HCT116 (cell line): ENCODE measurements around the gene DCDC2C. TPM values are rescaled to one million over a fixed set of nuclear protein-coding genes. Genes with fewer than 3 reads are reported as not detected.

Experiments
- ATAC-seq: fragments of 200-7000 bp; cut with Tn5 transposase; 2 replicates; pipeline ENCODE4 v1.9.1; 2020; ENCODE audit warnings: mild to moderate bottlenecking, moderate library complexity
- BruUV-seq: library from RNA; stranded (reverse); fragments of 400-500 nt; replicated peaks from 2 replicates; lab custom pipeline; 2021; lab: Mats Ljungman, UMichigan
- CTCF ChIA-PET: fragments of 300-600 bp; sonication (Branson Sonifier 250); formaldehyde crosslinking; loops from one replicate; lab custom pipeline; 2021; ENCODE audit warnings: antibody characterized with exemption; lab: Charles Lee
- POLR2A ChIA-PET: fragments of 300-600, 350-600 bp; sonication (Branson Sonifier 250); formaldehyde crosslinking; loops from one replicate; lab custom pipeline; 2021; ENCODE audit warnings: antibody characterized with exemption; lab: Charles Lee
- RAD21 ChIA-PET, 2 experiments: fragments of 300-600 bp; sonication (Branson Sonifier 250); formaldehyde crosslinking; loops; one replicate each; lab custom pipeline; 2023; ENCODE audit warnings: low total read pairs in 2 of 2; ENCODE audit not compliant: uncharacterized antibody in 2 of 2, unreplicated experiment in 2 of 2, low non-redundant PET in 1 of 2; lab: Charles Lee
- DNase-seq: peaks from one replicate; pipeline ENCODE4 v3.0.0-alpha.2; 2010; ENCODE audit warnings: low read depth, low spot score
- H2AFZ ChIP-seq: fragments of 200-600 bp; shearing (Covaris generic), sonication (generic); 2 replicates; pipeline ENCODE4 v1.6.1; 2017; ENCODE audit warnings: low read depth, mixed run types, mixed read lengths, antibody characterized with exemption, low read length; ENCODE audit not compliant: poor library complexity, severe bottlenecking
- H3K27ac ChIP-seq: 2 replicates; pipeline ENCODE4 v1.5.1; 2012; ENCODE audit warnings: low read depth, low read length
- H3K27me3 ChIP-seq: fragments of 200-600 bp; sonication (generic); 2 replicates; pipeline ENCODE4 v1.6.1; 2016; ENCODE audit warnings: mixed run types, low read length, mixed read lengths; ENCODE audit not compliant: insufficient read depth
- H3K36me3 ChIP-seq, 2 experiments: fragments of 200-500 bp in 1 of 2; fragments of 200-600 bp in 1 of 2; sonication (Bioruptor generic) in 1 of 2; sonication (generic) in 1 of 2; 2 replicates each; pipeline versions ENCODE4 v1.5.1 to v1.6.1; 2014 to 2016; ENCODE audit warnings: low read length in 2 of 2, inconsistent platforms in 1 of 2, mixed read lengths in 1 of 2, mixed run types in 1 of 2; ENCODE audit not compliant: insufficient read depth in 2 of 2, control insufficient read depth in 1 of 2
- H3K4me1 ChIP-seq, 2 experiments: fragments of 200-600 bp in 1 of 2; sonication (generic) in 1 of 2; 2 replicates each; pipeline versions ENCODE4 v1.5.1 to v1.6.1; 2012 to 2017; ENCODE audit warnings: low read length in 2 of 2, inconsistent platforms in 1 of 2, mild to moderate bottlenecking in 1 of 2, mixed read lengths in 1 of 2, mixed run types in 1 of 2, moderate library complexity in 1 of 2; ENCODE audit not compliant: insufficient read depth in 2 of 2, control insufficient read depth in 1 of 2
- H3K4me2 ChIP-seq: fragments of 200-600 bp; sonication (generic); 2 replicates; pipeline ENCODE4 v1.6.1; 2017; ENCODE audit warnings: mixed run types, low read length, mixed read lengths
- H3K4me3 ChIP-seq, 2 experiments: fragments of 200-600 bp in 1 of 2; sonication (generic) in 1 of 2; replicated peaks in 1 of 2; 2 replicates each; pipeline ENCODE4 v1.5.1; 2011 to 2016; ENCODE audit warnings: low read length in 2 of 2, control low read depth in 1 of 2, low read depth in 1 of 2, mild to moderate bottlenecking in 1 of 2, mixed read lengths in 1 of 2, mixed run types in 1 of 2
- H3K79me2 ChIP-seq: fragments of 200-600 bp; sonication (generic); 2 replicates; pipeline ENCODE4 v1.6.1; 2017; ENCODE audit warnings: mild to moderate bottlenecking, mixed run types, low read length, moderate library complexity, mixed read lengths; ENCODE audit not compliant: insufficient read depth
- H3K9ac ChIP-seq: fragments of 200-600 bp; sonication (generic); 2 replicates; pipeline ENCODE4 v1.6.1; 2016; ENCODE audit warnings: low read length, mixed read lengths
- H3K9me2 ChIP-seq: fragments of 200-600 bp; sonication (generic), shearing (Covaris generic); 2 replicates; pipeline ENCODE4 v1.6.1; 2017; ENCODE audit warnings: mixed run types, mild to moderate bottlenecking, moderate library complexity; ENCODE audit not compliant: insufficient read depth
- H3K9me3 ChIP-seq, 2 experiments: fragments of 200-500 bp in 1 of 2; fragments of 200-600 bp in 1 of 2; sonication (Bioruptor generic) in 1 of 2; sonication (generic) in 1 of 2; 2 replicates each; pipeline ENCODE4 v1.6.1; 2014 to 2017; ENCODE audit warnings: low read length in 2 of 2, mixed read lengths in 2 of 2, inconsistent platforms in 1 of 2, low read depth in 1 of 2, mild to moderate bottlenecking in 1 of 2, mixed run types in 1 of 2, moderate library complexity in 1 of 2; ENCODE audit not compliant: control insufficient read depth in 1 of 2, insufficient read depth in 1 of 2
- H4K20me1 ChIP-seq: fragments of 200-600 bp; sonication (generic), shearing (Covaris generic); 2 replicates; pipeline ENCODE4 v1.6.1; 2017; ENCODE audit warnings: mixed run types, mild to moderate bottlenecking, moderate library complexity; ENCODE audit not compliant: insufficient read depth
- CBX3 ChIP-seq: IDR thresholded peaks from 2 replicates; pipeline ENCODE4 v1.6.1; 2012; ENCODE audit warnings: low read depth
- CEBPB ChIP-seq: IDR thresholded peaks from 2 replicates; pipeline ENCODE4 v1.6.1; 2012; ENCODE audit warnings: low read depth
- EGR1 ChIP-seq: IDR thresholded peaks from 2 replicates; pipeline ENCODE4 v1.6.1; 2012; ENCODE audit warnings: low read depth
- EZH2 ChIP-seq: fragments of 200-600 bp; sonication (generic); IDR thresholded peaks from 2 replicates; pipeline ENCODE4 v1.6.1; 2017; ENCODE audit warnings: antibody characterized with exemption, mixed run types
- FOSL1 ChIP-seq: IDR thresholded peaks from 2 replicates; pipeline ENCODE4 v1.6.1; 2012; ENCODE audit warnings: low read depth
- JUND ChIP-seq: IDR thresholded peaks from 2 replicates; pipeline ENCODE4 v1.6.1; 2012
- POLR2A ChIP-seq: IDR thresholded peaks from 2 replicates; pipeline ENCODE4 v1.7.0; 2011; ENCODE audit warnings: borderline replicate concordance; ENCODE audit not compliant: insufficient read depth, insufficient read length; ENCODE audit errors: extremely low read depth
- POLR2AphosphoS5 ChIP-seq: IDR thresholded peaks from 2 replicates; pipeline ENCODE4 v1.6.1; 2011; ENCODE audit warnings: mild to moderate bottlenecking, low read depth, low read length, moderate library complexity
- RAD21 ChIP-seq: IDR thresholded peaks from 2 replicates; pipeline ENCODE4 v1.6.1; 2012; ENCODE audit warnings: low read depth, mild to moderate bottlenecking
- SRF ChIP-seq: IDR thresholded peaks from 2 replicates; pipeline ENCODE4 v1.6.1; 2012; ENCODE audit warnings: low read depth
- TCF7L2 ChIP-seq: IDR thresholded peaks from 2 replicates; pipeline ENCODE4 v1.7.0; 2011; ENCODE audit warnings: borderline replicate concordance, inconsistent platforms; ENCODE audit not compliant: insufficient read depth, insufficient read length; ENCODE audit errors: extremely low read depth
- YY1 ChIP-seq: IDR thresholded peaks from 2 replicates; pipeline ENCODE4 v1.6.1; 2011; ENCODE audit warnings: low read length, low read depth, moderate library complexity, mild to moderate bottlenecking; ENCODE audit not compliant: insufficient replicate concordance; ENCODE audit errors: extremely low read depth
- ZFX ChIP-seq: fragments of 450-650 bp; IDR thresholded peaks from 2 replicates; pipeline ENCODE4 v1.6.1; 2017
- intact Hi-C: fragments of 100-400 bp; cut with micrococcal nuclease; formaldehyde crosslinking; loops from 2 replicates; pipeline ENCODE4 v1.10.0; 2022
- total RNA-seq: library from RNA; stranded (reverse); gene quantifications from one replicate; pipeline ENCODE4 v1.2.1, GENCODE V29; 2021; ENCODE audit not compliant: unreplicated experiment
- TF ChIP-seq, protein P1 (sequence below): IDR thresholded peaks from 2 replicates; pipeline ENCODE4 v1.6.1; 2011; ENCODE audit warnings: mild to moderate bottlenecking, low read length, moderate library complexity; ENCODE audit not compliant: insufficient replicate concordance; ENCODE audit errors: extremely low read depth
- TF ChIP-seq, protein P2 (sequence below): IDR thresholded peaks from 2 replicates; pipeline ENCODE4 v1.6.1; 2012
- TF ChIP-seq, protein P3 (sequence below), 3 experiments: fragments of 200-600 bp in 1 of 3; sonication (generic) in 1 of 3; IDR thresholded peaks in 2 of 3; conservative IDR thresholded peaks in 1 of 3; 2 replicates each; pipeline ENCODE4 v1.5.1; 2012 to 2017; ENCODE audit warnings: low read depth in 2 of 3, low read length in 2 of 3, antibody characterized with exemption in 1 of 3, borderline replicate concordance in 1 of 3, control low read depth in 1 of 3, mild to moderate bottlenecking in 1 of 3, mixed read lengths in 1 of 3, mixed run types in 1 of 3, moderate library complexity in 1 of 3; ENCODE audit not compliant: insufficient read depth in 1 of 3

The DCDC2C gene
- total RNA-seq, 1 experiment from 2014 or later, result not detected

DNA sequence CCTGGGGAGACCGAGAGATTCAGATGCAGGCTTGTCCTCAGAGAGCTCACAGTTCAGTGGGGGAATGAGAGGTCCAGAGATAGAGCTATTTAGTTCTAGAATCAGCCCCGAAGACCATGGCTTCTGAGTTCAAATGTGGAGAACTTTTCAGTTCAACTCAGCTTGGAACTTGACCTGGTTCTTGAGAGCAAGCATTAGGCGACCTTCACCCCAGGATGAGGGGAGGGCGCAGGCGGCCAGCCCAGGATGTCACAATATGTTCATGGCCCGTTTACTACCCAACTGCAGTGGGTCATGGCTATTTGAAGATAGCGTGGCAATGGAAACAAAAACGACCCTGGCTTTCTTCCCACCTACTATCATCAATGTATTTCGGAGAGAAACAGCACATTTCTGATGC lies 33.8 kb downstream of the DCDC2C start:
- Histone ChIP-seq H4K20me1 (no peaks in the 10 kb centered on the region), H2AFZ (no peak overlapping the region)
- CTCF ChIA-PET, result interaction anchor here (1.6 kb wide), 1 partner anchor 9 kb away, joined by 3 read pairs; no protein-coding TSS in a partner anchor

DNA sequence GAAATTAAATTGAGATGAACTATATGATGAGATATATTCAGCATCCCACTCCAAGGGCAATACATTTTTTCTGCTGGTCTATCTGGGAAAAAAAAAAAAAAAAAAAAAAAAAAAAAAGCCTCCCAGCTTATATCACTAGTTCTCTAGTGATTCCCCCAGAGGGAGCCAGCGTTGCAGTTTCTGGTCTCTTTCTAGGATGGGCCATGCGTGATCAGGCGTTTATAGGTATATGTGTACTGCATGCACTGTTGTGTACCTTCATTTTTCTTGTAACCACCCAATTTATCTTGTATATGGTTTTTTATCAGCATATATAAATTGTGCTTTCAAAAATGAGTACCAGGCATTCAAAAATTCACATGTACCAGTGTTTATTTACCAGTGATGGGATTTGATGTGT lies 35.1 kb downstream of the DCDC2C start:
- no peaks in the 10 kb centered on the region for H3K9me2 ChIP-seq
- H3K4me2 ChIP-seq, result no peak overlapping the region
- ATAC-seq (peak; percentile 94), DNase-seq (peak; percentile 34)
- H3K36me3 ChIP-seq, result no peaks in the 10 kb centered on the region
- intact Hi-C loops, result loop anchor here (2.0 kb wide), 3 partner anchors 42 to 88 kb away; no protein-coding TSS in a partner anchor
- no peak overlapping the region for H3K27ac ChIP-seq
- no peaks in the 10 kb centered on the region for H3K79me2 ChIP-seq
- H2AFZ ChIP-seq, result peak overlapping the region; percentile 10
- H3K9ac ChIP-seq, result no peak overlapping the region
- ChIA-PET RAD21 (interaction anchor here in 1 of 2 experiments (1.0 kb wide), 1 partner anchor 208 kb away, joined by 3 read pairs; no protein-coding TSS in a partner anchor), POLR2A (no interaction called here), CTCF (interaction anchor here (1.0 to 2.4 kb wide), 6 partner anchors 9 to 69 kb away, joined by 3 to 18 read pairs (median 8); no protein-coding TSS in a partner anchor)
- H3K27me3 ChIP-seq, result peaks cover 38% of the 10 kb centered on the region
- H3K4me3 ChIP-seq, result no peak overlapping the region
- no peaks in the 10 kb centered on the region for H3K4me1 ChIP-seq
- no peaks in the 10 kb centered on the region for H3K9me3 ChIP-seq
- H4K20me1 ChIP-seq, result no peaks in the 10 kb centered on the region
- no TSS peak for BruUV-seq
- no peak for TF ChIP-seq SRF
- TF ChIP-seq, protein P1, sequence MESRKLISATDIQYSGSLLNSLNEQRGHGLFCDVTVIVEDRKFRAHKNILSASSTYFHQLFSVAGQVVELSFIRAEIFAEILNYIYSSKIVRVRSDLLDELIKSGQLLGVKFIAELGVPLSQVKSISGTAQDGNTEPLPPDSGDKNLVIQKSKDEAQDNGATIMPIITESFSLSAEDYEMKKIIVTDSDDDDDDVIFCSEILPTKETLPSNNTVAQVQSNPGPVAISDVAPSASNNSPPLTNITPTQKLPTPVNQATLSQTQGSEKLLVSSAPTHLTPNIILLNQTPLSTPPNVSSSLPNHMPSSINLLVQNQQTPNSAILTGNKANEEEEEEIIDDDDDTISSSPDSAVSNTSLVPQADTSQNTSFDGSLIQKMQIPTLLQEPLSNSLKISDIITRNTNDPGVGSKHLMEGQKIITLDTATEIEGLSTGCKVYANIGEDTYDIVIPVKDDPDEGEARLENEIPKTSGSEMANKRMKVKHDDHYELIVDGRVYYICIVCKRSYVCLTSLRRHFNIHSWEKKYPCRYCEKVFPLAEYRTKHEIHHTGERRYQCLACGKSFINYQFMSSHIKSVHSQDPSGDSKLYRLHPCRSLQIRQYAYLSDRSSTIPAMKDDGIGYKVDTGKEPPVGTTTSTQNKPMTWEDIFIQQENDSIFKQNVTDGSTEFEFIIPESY, result no peak
- no peak for TF ChIP-seq CEBPB
- TF ChIP-seq EGR1, result no peak
- no peak for TF ChIP-seq ZFX
- TF ChIP-seq EZH2, result no peak
- TF ChIP-seq, protein P2, sequence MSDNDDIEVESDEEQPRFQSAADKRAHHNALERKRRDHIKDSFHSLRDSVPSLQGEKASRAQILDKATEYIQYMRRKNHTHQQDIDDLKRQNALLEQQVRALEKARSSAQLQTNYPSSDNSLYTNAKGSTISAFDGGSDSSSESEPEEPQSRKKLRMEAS, result no peak
- TF ChIP-seq CBX3, result no peak
- no peak for TF ChIP-seq POLR2AphosphoS5
- TF ChIP-seq POLR2A, result no peak
- TF ChIP-seq FOSL1, result no peak
- TF ChIP-seq YY1, result no peak
- TF ChIP-seq RAD21, result peak; percentile 64
- no peak for TF ChIP-seq JUND

More for the DNA sequence above, 33.8 kb downstream of the DCDC2C start:
- intact Hi-C loops, result no loop called here
- H3K9me3 ChIP-seq, result no peaks in the 10 kb centered on the region
- H3K9me2 ChIP-seq, result no peaks in the 10 kb centered on the region
- H3K4me2 ChIP-seq, result no peak overlapping the region
- POLR2A ChIA-PET, result no interaction called here
- no peaks in the 10 kb centered on the region for H3K79me2 ChIP-seq
- no peak overlapping the region for H3K27ac ChIP-seq
- peaks cover 43% of the 10 kb centered on the region for H3K27me3 ChIP-seq
- H3K9ac ChIP-seq, result no peak overlapping the region
- RAD21 ChIA-PET, result interaction anchor here in 1 of 2 experiments (0.7 kb wide), 1 partner anchor 42 kb away, joined by 3 read pairs; no protein-coding TSS in a partner anchor
- no peak overlapping the region for H3K4me3 ChIP-seq
- DNase-seq (no peak), ATAC-seq (no peak)
- no peaks in the 10 kb centered on the region for H3K4me1 ChIP-seq
- TF ChIP-seq EGR1 (no peak), YY1 (no peak), TCF7L2 (no peak), SRF (no peak)
- TF ChIP-seq, protein P3, sequence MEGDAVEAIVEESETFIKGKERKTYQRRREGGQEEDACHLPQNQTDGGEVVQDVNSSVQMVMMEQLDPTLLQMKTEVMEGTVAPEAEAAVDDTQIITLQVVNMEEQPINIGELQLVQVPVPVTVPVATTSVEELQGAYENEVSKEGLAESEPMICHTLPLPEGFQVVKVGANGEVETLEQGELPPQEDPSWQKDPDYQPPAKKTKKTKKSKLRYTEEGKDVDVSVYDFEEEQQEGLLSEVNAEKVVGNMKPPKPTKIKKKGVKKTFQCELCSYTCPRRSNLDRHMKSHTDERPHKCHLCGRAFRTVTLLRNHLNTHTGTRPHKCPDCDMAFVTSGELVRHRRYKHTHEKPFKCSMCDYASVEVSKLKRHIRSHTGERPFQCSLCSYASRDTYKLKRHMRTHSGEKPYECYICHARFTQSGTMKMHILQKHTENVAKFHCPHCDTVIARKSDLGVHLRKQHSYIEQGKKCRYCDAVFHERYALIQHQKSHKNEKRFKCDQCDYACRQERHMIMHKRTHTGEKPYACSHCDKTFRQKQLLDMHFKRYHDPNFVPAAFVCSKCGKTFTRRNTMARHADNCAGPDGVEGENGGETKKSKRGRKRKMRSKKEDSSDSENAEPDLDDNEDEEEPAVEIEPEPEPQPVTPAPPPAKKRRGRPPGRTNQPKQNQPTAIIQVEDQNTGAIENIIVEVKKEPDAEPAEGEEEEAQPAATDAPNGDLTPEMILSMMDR (IDR thresholded peaks at IDR 0.05 in 2 of 3, conservative IDR thresholded peaks at IDR 0.05 in 1 of 3; ENCODE audit: borderline replicate concordance in 1 of 3, insufficient read depth in 1 of 3, low read depth in 2 of 3, low read length in 2 of 3), result no peak
- BruUV-seq, result no TSS peak
- H3K36me3 ChIP-seq, result no peaks in the 10 kb centered on the region
